HG03571 (cell line): ENCODE measurements around the gene SORL1-AS1.
"Not testable (repeated sequence)": the region's sequence is repeated elsewhere in the genome, so short reads cannot be mapped to it uniquely, and the experiment has no call there.

Experiments used
- ATAC-seq: cut with Tn5 transposase; IDR thresholded peaks from one replicate; pipeline ENCODE4 v1.9.1; 2021; ENCODE audit not compliant: unreplicated experiment

The SORL1-AS1 gene

GRCh38 chr11:121431820-121432526 lies 20.8 kb downstream of the SORL1-AS1 start:
- no peak for ATAC-seq

- no peak for ATAC-seq
These were observed 23.2 kb downstream of the SORL1-AS1 start for GRCh38 chr11:121429556-121429955.

GRCh38 chr11:121427400-121427744 lies 25.4 kb downstream of the SORL1-AS1 start:
- ATAC-seq = no peak

GRCh38 chr11:121426476-121427399 lies 26.0 kb downstream of the SORL1-AS1 start:
- ATAC-seq = no peak

GRCh38 chr11:121425828-121426227 lies 26.9 kb downstream of the SORL1-AS1 start:
- ATAC-seq = no peak

- peak; percentile 43 for ATAC-seq
These were observed 30.1 kb downstream of the SORL1-AS1 start for GRCh38 chr11:121422675-121423074.

GRCh38 chr11:121421149-121421901 lies 31.4 kb downstream of the SORL1-AS1 start:
- no peak for ATAC-seq

- no peak for ATAC-seq
These were observed 32.4 kb downstream of the SORL1-AS1 start for GRCh38 chr11:121420398-121420797.

GRCh38 chr11:121419836-121420235 lies 32.9 kb downstream of the SORL1-AS1 start:
- ATAC-seq = no peak

- ATAC-seq = no peak
These were observed 34.1 kb downstream of the SORL1-AS1 start for GRCh38 chr11:121418625-121419114.

GRCh38 chr11:121417607-121418006 lies 35.2 kb downstream of the SORL1-AS1 start:
- no peak for ATAC-seq

- peak; percentile 84 for ATAC-seq
These were observed 35.7 kb downstream of the SORL1-AS1 start for GRCh38 chr11:121417055-121417551.

GRCh38 chr11:121415856-121416255 lies 36.9 kb downstream of the SORL1-AS1 start:
- ATAC-seq = no peak

GRCh38 chr11:121414141-121414913 lies 38.4 kb downstream of the SORL1-AS1 start:
- ATAC-seq = no peak

- ATAC-seq = no peak
These were observed 39.9 kb downstream of the SORL1-AS1 start for GRCh38 chr11:121412711-121413415.

- no peak for ATAC-seq
These were observed 40.7 kb downstream of the SORL1-AS1 start for GRCh38 chr11:121412000-121412587.

GRCh38 chr11:121411330-121411729 lies 41.4 kb downstream of the SORL1-AS1 start:
- not testable (repeated sequence) for ATAC-seq

- ATAC-seq = not testable (repeated sequence)
These were observed 42.7 kb downstream of the SORL1-AS1 start for GRCh38 chr11:121410041-121410440.

- no peak for ATAC-seq
These were observed 43.9 kb downstream of the SORL1-AS1 start for GRCh38 chr11:121408830-121409229.
